Stimulated activated CD4-positive, alpha-beta T cell treated with anti-CD3 and anti-CD28 coated beads, Interleukin-1b, Interleukin-23, amount 100 ng/mL, for 4 hours (primary cell): ENCODE measurements around the gene CTRB1.
"Not testable (repeated sequence)": the region's sequence is repeated elsewhere in the genome, so short reads cannot be mapped to it uniquely, and the experiment has no call there.

Experiments used
- DNase-seq, 2 donors: peaks; one replicate each; pipeline ENCODE4 v3.0.0-alpha.2; 2020; ENCODE audit warnings: low read depth in 2 of 2

Gene CTRB1

DNA sequence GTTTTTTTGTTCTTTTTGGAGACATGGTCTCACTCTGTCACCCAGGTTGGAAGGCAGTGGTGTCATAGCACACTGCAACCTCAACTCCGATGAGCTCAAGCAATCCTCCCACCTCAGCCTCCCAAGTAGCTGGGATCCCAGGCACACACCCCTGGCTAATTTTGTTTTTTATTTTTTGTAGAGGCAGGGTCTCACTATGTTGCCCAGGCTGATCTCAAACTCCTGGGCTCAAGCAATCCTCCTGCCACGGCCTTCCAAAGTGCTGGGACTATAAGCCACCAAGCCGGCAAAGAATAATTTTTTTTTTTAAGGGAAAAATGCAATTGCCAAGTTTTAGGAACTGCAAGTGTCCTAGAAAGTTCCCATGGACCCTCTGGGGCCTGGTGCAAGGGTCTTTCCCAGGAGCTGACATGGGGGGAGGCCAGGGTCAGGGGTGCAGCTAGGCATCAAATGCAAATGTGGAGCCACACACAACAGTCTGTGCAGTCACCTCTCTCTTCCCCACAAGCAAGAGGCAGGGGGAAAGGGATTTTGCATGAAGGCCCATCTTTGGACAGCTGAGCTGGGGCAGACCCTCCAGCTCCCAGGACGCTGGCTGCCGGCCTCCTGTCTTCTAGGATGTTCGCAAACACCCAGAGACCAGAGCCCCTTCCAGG is 52.8 kb downstream of the CTRB1 start:
- no peak for DNase-seq

DNA sequence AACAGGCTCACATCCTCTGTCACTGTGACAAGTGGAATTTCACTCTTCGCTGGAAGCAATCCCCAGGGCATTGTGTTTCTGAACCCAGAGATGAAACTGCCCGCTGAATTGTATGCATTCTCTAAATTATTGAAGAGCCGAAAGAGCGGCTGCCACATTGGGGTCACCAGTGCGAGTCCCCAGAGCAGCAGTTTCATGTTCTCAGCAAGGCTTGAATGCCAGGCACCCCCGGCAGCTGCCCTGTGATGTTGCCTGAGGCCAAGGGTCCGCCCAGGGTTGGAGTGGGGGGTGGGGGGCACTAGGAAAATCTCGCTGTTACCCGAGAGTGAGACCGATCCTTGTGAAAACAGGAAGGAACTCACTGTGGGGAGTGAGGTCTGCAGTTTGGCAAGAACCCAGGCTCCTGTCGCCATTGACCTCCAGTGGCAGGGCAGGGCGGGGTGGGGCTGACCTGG is 53.3 kb downstream of the CTRB1 start:
- DNase-seq: no peak

DNA sequence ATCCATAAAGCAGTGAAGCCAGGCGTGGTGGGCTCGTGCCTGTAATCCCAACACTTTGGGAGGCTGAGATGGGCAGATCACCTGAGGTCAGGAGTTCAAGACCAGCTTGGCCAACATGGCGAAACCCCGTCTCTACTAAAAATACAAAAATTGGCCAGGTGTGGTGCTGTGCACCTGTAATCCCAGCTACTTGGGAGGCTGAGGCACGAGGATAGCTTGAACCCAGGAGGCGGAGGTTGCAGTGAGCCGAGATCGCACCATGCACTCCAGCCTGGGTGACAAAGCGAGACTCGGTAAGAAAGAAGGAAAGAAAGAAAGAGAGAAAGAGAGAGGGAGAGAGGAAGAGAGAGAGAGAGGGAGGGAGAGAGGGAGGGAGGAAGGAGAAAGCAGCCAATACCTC is 53.8 kb downstream of the CTRB1 start:
- DNase-seq: not testable (repeated sequence)

DNA sequence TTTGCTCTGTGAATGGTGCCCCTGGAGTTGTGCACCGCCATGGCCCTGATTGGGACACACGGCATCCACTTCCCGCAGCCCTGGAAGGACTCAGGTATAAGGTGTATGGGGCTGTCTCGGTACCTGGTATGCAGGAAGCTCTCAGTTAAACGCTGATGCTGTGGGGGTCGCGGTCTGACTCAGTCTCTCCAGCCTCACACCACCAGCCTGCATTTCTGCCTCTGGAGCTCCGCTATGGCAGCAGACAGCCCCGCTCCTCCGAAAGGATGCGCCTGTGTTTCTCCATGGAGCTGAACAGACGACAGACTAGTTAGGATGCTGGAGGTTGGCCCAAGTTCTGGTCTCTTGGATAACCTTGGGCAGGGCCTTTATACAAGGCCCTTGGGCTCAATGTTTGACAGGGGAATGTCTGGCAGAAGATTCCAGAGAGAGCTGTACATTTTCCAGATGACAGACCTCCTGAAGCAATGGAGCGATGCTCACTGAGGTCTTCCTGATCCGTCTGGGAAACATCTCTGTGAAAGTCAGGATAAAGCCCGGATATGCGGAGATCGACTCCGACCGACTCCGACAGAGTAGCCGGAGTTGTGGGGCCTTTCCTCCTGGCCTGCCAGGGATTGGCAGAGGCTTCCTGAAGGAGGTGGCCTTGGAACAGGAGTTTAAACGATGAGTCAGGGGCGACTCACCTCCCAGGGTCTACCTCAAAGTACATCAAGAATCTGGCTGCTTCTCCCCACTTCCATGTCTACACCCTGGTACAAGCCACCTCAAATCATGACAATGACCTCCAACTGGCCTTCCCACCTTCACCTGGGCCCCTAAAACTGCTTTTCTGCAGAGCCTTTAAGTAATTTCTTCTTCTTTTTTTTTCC is 54.5 kb downstream of the CTRB1 start:
- DNase-seq: no peak
